Peyer's patch (tissue), 4 donors: Measurements from ENCODE around the gene KPNA6. TPM values are rescaled to one million over a fixed set of nuclear protein-coding genes. Genes with fewer than 3 reads are reported as not detected.

Experiments
- DNase-seq, 3 donors: peaks; one replicate each; pipeline ENCODE4 v3.0.0-alpha.2; 2017 to 2019
- H3K27ac ChIP-seq, 4 donors: fragments of 200-600 bp; sonication (generic); one replicate each; pipeline ENCODE4 v1.5.1; 2016 to 2019
- H3K27me3 ChIP-seq, 2 donors: fragments of 200-600 bp; sonication (generic); one replicate each; pipeline ENCODE4 v1.5.1; 2019
- H3K36me3 ChIP-seq, 3 donors: fragments of 200-600 bp; sonication (generic); one replicate each; pipeline ENCODE4 v1.5.1; 2016 to 2019
- H3K4me1 ChIP-seq, 4 donors: fragments of 200-600 bp; sonication (generic); one replicate each; pipeline ENCODE4 v1.5.1; 2016 to 2019
- H3K4me3 ChIP-seq, 4 donors: fragments of 200-600 bp; sonication (generic); 1 replicate in 3 of 4; 2 replicates in 1 of 4; pipeline ENCODE4 v1.5.1; 2016 to 2019; ENCODE audit warnings: mild to moderate bottlenecking in 1 of 4
- H3K9me3 ChIP-seq, 4 donors: fragments of 200-600 bp; sonication (generic); one replicate each; pipeline ENCODE4 v1.5.1; 2016 to 2019; ENCODE audit warnings: mild to moderate bottlenecking in 1 of 4
- CTCF ChIP-seq, 6 experiments: fragments of 450-650 bp in 4 of 6; fragments of 200-600 bp in 2 of 6; sonication (generic) in 1 of 6; IDR thresholded peaks; one replicate each; pipeline ENCODE4 v1.5.1; 2017 to 2019; ENCODE audit warnings: antibody characterized with exemption in 6 of 6, mild to moderate bottlenecking in 3 of 6, moderate library complexity in 1 of 6
- POLR2A ChIP-seq, 2 donors: fragments of 450-650 bp; IDR thresholded peaks; one replicate each; pipeline ENCODE4 v1.5.1; 2017; ENCODE audit warnings: antibody characterized with exemption in 2 of 2, mild to moderate bottlenecking in 2 of 2, moderate library complexity in 2 of 2
- total RNA-seq, 4 donors: library from RNA; depleted of rRNA; stranded (reverse); fragments of >200 nt; gene quantifications; one replicate each; pipeline ENCODE4 v1.1.0, GENCODE V29; 2016

Gene KPNA6
- total RNA-seq, 4 donors from 2014 or later, result 24.8 to 29.8 (median 25.6) TPM

GRCh38 chr1:32187850-32188249 lies 80.0 kb downstream of the KPNA6 start:
- no peak for DNase-seq
- H3K27ac ChIP-seq, result no peak overlapping the region
- TF ChIP-seq CTCF (IDR thresholded peaks at IDR 0.05) (no peak), POLR2A (IDR thresholded peaks at IDR 0.05) (no peak)
- no peaks in the 10 kb centered on the region for H3K9me3 ChIP-seq
- no peak overlapping the region for H3K4me3 ChIP-seq
- peaks cover 0 to 14% (median 0%) of the 10 kb centered on the region in 4 donors for H3K4me1 ChIP-seq
- H3K27me3 ChIP-seq, result no peaks in the 10 kb centered on the region
- peaks cover 0 to 89% (median 4%) of the 10 kb centered on the region in 3 donors for H3K36me3 ChIP-seq

GRCh38 chr1:32192220-32192948 lies 84.5 kb downstream of the KPNA6 start:
- TF ChIP-seq CTCF (IDR thresholded peaks at IDR 0.05) (no peak), POLR2A (IDR thresholded peaks at IDR 0.05) (no peak)
- no peak overlapping the region for H3K27ac ChIP-seq
- no peaks in the 10 kb centered on the region for H3K9me3 ChIP-seq
- H3K4me3 ChIP-seq, result no peak overlapping the region
- no peaks in the 10 kb centered on the region for H3K4me1 ChIP-seq
- peak in 1 of 3 donors; percentile 25 for DNase-seq
- no peaks in the 10 kb centered on the region for H3K27me3 ChIP-seq
- peaks cover 0 to 100% (median 4%) of the 10 kb centered on the region in 3 donors for H3K36me3 ChIP-seq

GRCh38 chr1:32194984-32195383 lies 87.1 kb downstream of the KPNA6 start:
- H3K36me3 ChIP-seq, result peaks cover 0 to 83% (median under 1%) of the 10 kb centered on the region in 3 donors

GRCh38 chr1:32195531-32195930 lies 87.7 kb downstream of the KPNA6 start:
- no peak for DNase-seq
- H3K9me3 ChIP-seq, result no peaks in the 10 kb centered on the region
- peaks cover 0 to 11% (median 0%) of the 10 kb centered on the region in 4 donors for H3K4me1 ChIP-seq
- no peak overlapping the region for H3K4me3 ChIP-seq
- H3K27me3 ChIP-seq, result no peaks in the 10 kb centered on the region
- peaks cover 0 to 78% (median 0%) of the 10 kb centered on the region in 3 donors for H3K36me3 ChIP-seq
- H3K27ac ChIP-seq, result no peak overlapping the region
- TF ChIP-seq CTCF (IDR thresholded peaks at IDR 0.05) (no peak), POLR2A (IDR thresholded peaks at IDR 0.05) (no peak)

More at GRCh38 chr1:32194984-32195383, 87.1 kb downstream of the KPNA6 start:
- H3K4me1 ChIP-seq, result peaks cover 0 to 10% (median 0%) of the 10 kb centered on the region in 4 donors
- no peak for TF ChIP-seq CTCF (IDR thresholded peaks at IDR 0.05)
- TF ChIP-seq POLR2A (IDR thresholded peaks at IDR 0.05), result no peak
- DNase-seq, result no peak
- H3K9me3 ChIP-seq, result no peaks in the 10 kb centered on the region
- no peaks in the 10 kb centered on the region for H3K27me3 ChIP-seq
- no peak overlapping the region for H3K27ac ChIP-seq
- H3K4me3 ChIP-seq, result no peak overlapping the region

- H3K9me3 ChIP-seq, result no peaks in the 10 kb centered on the region
- DNase-seq, result no peak
- no peak overlapping the region for H3K27ac ChIP-seq
- no peak for TF ChIP-seq POLR2A (IDR thresholded peaks at IDR 0.05)
- TF ChIP-seq CTCF (IDR thresholded peaks at IDR 0.05), result no peak
- no peaks in the 10 kb centered on the region for H3K27me3 ChIP-seq
- H3K4me3 ChIP-seq, result no peak overlapping the region
- H3K4me1 ChIP-seq, result peaks cover 0 to 16% (median 0%) of the 10 kb centered on the region in 4 donors
- peaks cover 0 to 71% (median 0%) of the 10 kb centered on the region in 3 donors for H3K36me3 ChIP-seq
Observed at GRCh38 chr1:32195972-32196823, 88.3 kb downstream of the KPNA6 start.
